K562 (cell line): ENCODE data around the gene PTPN12. TPM values are rescaled to one million over a fixed set of nuclear protein-coding genes. Genes with fewer than 3 reads are reported as not detected.

Experiments used
- ATAC-seq: fragments of 200-7000 bp; cut with Tn5 transposase; 3 replicates; pipeline ENCODE4 v1.9.1; 2020; ENCODE audit warnings: moderate library complexity
- BruUV-seq: library from RNA; stranded (reverse); fragments of 400-500 nt; replicated peaks from 2 replicates; lab custom pipeline; 2021; lab: Mats Ljungman, UMichigan
- CTCF ChIA-PET: fragments of 300-600 bp; formaldehyde crosslinking; extraction: SDS; loops from one replicate; lab custom pipeline; 2021; ENCODE audit warnings: low intra/inter-chr PET ratio; lab: Yijun Ruan, JAX
- POLR2A ChIA-PET: fragments of 300-600, 350-650 bp; sonication (Branson Sonifier 250); formaldehyde crosslinking; extraction: SDS; loops from one replicate; lab custom pipeline; 2021; ENCODE audit warnings: antibody characterized with exemption, inconsistent platforms; lab: Yijun Ruan, JAX
- DNase-seq, 4 experiments: peaks; one replicate each; pipeline versions ENCODE4 v3.0.0 to v3.0.0-alpha.2; 2011 to 2018; ENCODE audit warnings: low spot score in 3 of 4, mixed read lengths in 3 of 4; ENCODE audit errors: extremely low read depth in 1 of 4
- FAIRE-seq: peaks from 2 replicates; lab custom pipeline; 2011; peaks lifted over from hg19 to GRCh38; lab: Jason Lieb, UNC
- H2AFZ ChIP-seq: 2 replicates; pipeline ENCODE4 v1.6.0; 2011; ENCODE audit warnings: low read depth, low read length, control low read depth, inconsistent platforms
- H3K27ac ChIP-seq: fragments of 200-600 bp; 3 replicates; pipeline ENCODE4 v1.8.0; 2011; ENCODE audit warnings: low read depth, mild to moderate bottlenecking, control low read depth, inconsistent platforms, low read length, moderate library complexity, mixed read lengths; ENCODE audit errors: extremely low read depth
- H3K27me3 ChIP-seq, 2 experiments: fragments of 300-600 bp in 1 of 2; 2 replicates in 1 of 2; 3 replicates in 1 of 2; pipeline versions ENCODE4 v1.6.0 to v1.8.0; 2011; ENCODE audit warnings: inconsistent platforms in 2 of 2, low read length in 2 of 2, mild to moderate bottlenecking in 1 of 2, mixed read lengths in 1 of 2, moderate library complexity in 1 of 2; ENCODE audit not compliant: control insufficient read depth in 2 of 2, insufficient read depth in 2 of 2
- H3K36me3 ChIP-seq: fragments of 300-600 bp; 3 replicates; pipeline ENCODE4 v1.8.0; 2011; ENCODE audit warnings: mild to moderate bottlenecking, low read length, inconsistent platforms; ENCODE audit not compliant: control insufficient read depth, insufficient read depth
- H3K4me1 ChIP-seq, 2 experiments: fragments of 200-600 bp in 1 of 2; replicated peaks in 1 of 2; 2 replicates in 1 of 2; 3 replicates in 1 of 2; pipeline versions ENCODE4 v1.5.1 to v1.8.0; 2011; ENCODE audit warnings: inconsistent platforms in 2 of 2, low read length in 2 of 2, mild to moderate bottlenecking in 1 of 2, mixed read lengths in 1 of 2, moderate library complexity in 1 of 2; ENCODE audit not compliant: control insufficient read depth in 2 of 2, insufficient read depth in 2 of 2
- H3K4me2 ChIP-seq: 2 replicates; pipeline ENCODE4 v1.6.1; 2011; ENCODE audit warnings: low read length, control low read depth, inconsistent platforms, mixed read lengths; ENCODE audit not compliant: insufficient read depth
- H3K4me3 ChIP-seq: fragments of 200-600 bp; sonication (generic), shearing (Covaris generic); 2 replicates; pipeline ENCODE4 v1.5.1; 2016; ENCODE audit warnings: control low read depth, inconsistent platforms
- H3K79me2 ChIP-seq: fragments of 200-600 bp; 3 replicates; pipeline ENCODE4 v1.8.0; 2011; ENCODE audit warnings: low read length, inconsistent platforms; ENCODE audit not compliant: control insufficient read depth, insufficient read depth
- H3K9ac ChIP-seq, 2 experiments: 2 replicates each; pipeline versions ENCODE4 v1.6.0 to v1.6.1; 2011; ENCODE audit warnings: low read depth in 2 of 2, low read length in 2 of 2, control low read depth in 1 of 2, inconsistent platforms in 1 of 2, mild to moderate bottlenecking in 1 of 2, mixed read lengths in 1 of 2; ENCODE audit not compliant: insufficient read depth in 1 of 2
- H3K9me1 ChIP-seq: one replicate; pipeline ENCODE4 v1.6.0; 2011; ENCODE audit warnings: inconsistent platforms, mild to moderate bottlenecking, low read length, moderate library complexity; ENCODE audit not compliant: control insufficient read depth, insufficient read depth
- H3K9me3 ChIP-seq: replicated peaks from 2 replicates; pipeline ENCODE4 v1.5.1; 2011; ENCODE audit warnings: low read depth, low read length, inconsistent platforms; ENCODE audit not compliant: control insufficient read depth, insufficient read depth
- H4K20me1 ChIP-seq: replicated peaks from 2 replicates; pipeline ENCODE4 v1.6.1; 2011; ENCODE audit warnings: low read length, inconsistent platforms, mixed read lengths; ENCODE audit not compliant: control insufficient read depth, insufficient read depth
- ADNP ChIP-seq: fragments of 200-800 bp; sonication (Bioruptor generic); IDR thresholded peaks from 2 replicates; pipeline ENCODE4 v1.6.1; 2016; ENCODE audit warnings: missing genetic modification characterization, missing compliant biosample characterization
- ATF2 ChIP-seq: sonication (generic); formaldehyde crosslinking; IDR thresholded peaks from 2 replicates; pipeline ENCODE4 v1.8.1; 2022; ENCODE audit warnings: missing genetic modification reagents
- ATF3 ChIP-seq, 2 experiments: fragments of 450-650 bp in 1 of 2; sonication (generic) in 1 of 2; formaldehyde crosslinking in 1 of 2; IDR thresholded peaks in 1 of 2; conservative IDR thresholded peaks in 1 of 2; 2 replicates each; pipeline versions ENCODE4 v1.6.1 to v1.8.1; 2016 to 2023; ENCODE audit warnings: mild to moderate bottlenecking in 2 of 2, moderate library complexity in 2 of 2, inconsistent platforms in 1 of 2, missing genetic modification reagents in 1 of 2
- BHLHE40 ChIP-seq: IDR thresholded peaks from 2 replicates; pipeline ENCODE4 v1.6.1; 2011; ENCODE audit warnings: low read length, improper control_type of control experiment
- CEBPB ChIP-seq: fragments of 450-650 bp; IDR thresholded peaks from 2 replicates; pipeline ENCODE4 v1.6.1; 2016; ENCODE audit warnings: missing genetic modification characterization, missing compliant biosample characterization
- ELK3 ChIP-seq: fragments of 450-650 bp; formaldehyde crosslinking; IDR thresholded peaks from 2 replicates; pipeline ENCODE4 v1.4.0; 2020; ENCODE audit warnings: mild to moderate bottlenecking
- LCOR ChIP-seq: sonication (generic); formaldehyde crosslinking; IDR thresholded peaks from 2 replicates; pipeline ENCODE4 v1.8.0; 2022; ENCODE audit warnings: mild to moderate bottlenecking, missing genetic modification reagents
- NONO ChIP-seq, 2 experiments: fragments of 200-400 bp in 1 of 2; fragments of 450-650 bp in 1 of 2; formaldehyde crosslinking in 1 of 2; IDR thresholded peaks; 2 replicates each; pipeline ENCODE4 v1.6.1; 2017; ENCODE audit warnings: low read depth in 2 of 2, mild to moderate bottlenecking in 2 of 2, moderate library complexity in 2 of 2, low read length in 1 of 2
- PRDM10 ChIP-seq: fragments of 450-650 bp; IDR thresholded peaks from 2 replicates; pipeline ENCODE4 v1.6.1; 2018; ENCODE audit not compliant: partially characterized antibody
- PRPF4 ChIP-seq: fragments of 200-400 bp; formaldehyde crosslinking; IDR thresholded peaks from one replicate; pipeline ENCODE4 v1.6.1; 2017; ENCODE audit warnings: low read length, low read depth, mild to moderate bottlenecking; ENCODE audit not compliant: insufficient read depth, poor library complexity, severe bottlenecking
- RBFOX2 ChIP-seq: fragments of 200-400 bp; formaldehyde crosslinking; IDR thresholded peaks from 2 replicates; pipeline ENCODE4 v1.6.1; 2017; ENCODE audit warnings: low read depth, mild to moderate bottlenecking, low read length, moderate library complexity
- RNF2 ChIP-seq: sonication (generic); IDR thresholded peaks from 2 replicates; pipeline ENCODE4 v1.6.1; 2016
- ZBTB9 ChIP-seq: fragments of 450-650 bp; formaldehyde crosslinking; IDR thresholded peaks from 2 replicates; pipeline ENCODE4 v1.4.0; 2020; ENCODE audit warnings: mild to moderate bottlenecking, moderate library complexity
- ZC3H8 ChIP-seq: fragments of 450-650 bp; IDR thresholded peaks from 2 replicates; pipeline ENCODE4 v1.6.1; 2017
- WGBS: fragments of 100-300 bp; shearing (Covaris generic); methylation state at CpG from one replicate; pipeline ENCODE4 v1.1.6; 2016; ENCODE audit warnings: low coverage, mixed read lengths; ENCODE audit not compliant: insufficient coverage; ENCODE audit errors: missing lambda C conversion rate; 5-methylcytosine and 5-hydroxymethylcytosine counted together
- in situ Hi-C: fragments of 300-500 bp; cut with MboI; formaldehyde crosslinking; loops from 4 replicates; pipeline ENCODE4 v1.15.0; 2018; ENCODE audit warnings: inconsistent platforms, mixed read lengths
- intact Hi-C: fragments of 100-400 bp; cut with micrococcal nuclease; formaldehyde crosslinking; loops from 2 replicates; pipeline ENCODE4 v1.14.2; 2022
- polyA plus RNA-seq, 8 experiments: library from polyadenylated mRNA; depleted of rRNA in 4 of 8; stranded (reverse) in 5 of 8; unstranded in 3 of 8; fragments of >200 nt; fragmentation: Nextera tagmentation in 2 of 8; fragmentation: Illumina TruSeq in 1 of 8; extraction: Ambion mirVana in 2 of 8; extraction: Trizol in 1 of 8; gene quantifications; 2 replicates each; pipeline versions ENCODE4 v1.2.1 to v1.2.3, GENCODE V29; 2011 to 2014; ENCODE audit warnings: inconsistent platforms in 1 of 8, missing spikeins in 1 of 8
- total RNA-seq, 7 experiments: library from RNA; depleted of rRNA in 6 of 7; stranded (reverse); fragments of >200 nt in 6 of 7; fragmentation: Illumina TruSeq in 2 of 7; extraction: Trizol in 2 of 7; gene quantifications; 2 replicates each; pipeline versions ENCODE4 v1.2.1 to v1.2.3, GENCODE V29; 2011 to 2021; ENCODE audit warnings: low replicate concordance in 1 of 7

Gene PTPN12
- total and polyA plus RNA-seq, 9 of the 15 experiments (the other 6 are each of a cell fraction or from before 2014, with no cell fraction given) = 15.3 to 79.8 (median 26.6) TPM

GRCh38 chr7:77532247-77532646 is 4.8 kb upstream of the PTPN12 start:
- Histone ChIP-seq H3K9ac (no peak overlapping the region), H3K9me3 (no peaks in the 10 kb centered on the region), H2AFZ (peak overlapping the region; percentile 25), H3K36me3 (no peaks in the 10 kb centered on the region), H4K20me1 (no peaks in the 10 kb centered on the region), H3K79me2 (peaks cover 9% of the 10 kb centered on the region), H3K27ac (peak overlapping the region; percentile 29; the same call in 1 of the 3 replicates), H3K27me3 (no peaks in the 10 kb centered on the region), H3K4me3 (no peak overlapping the region), H3K9me1 (no peaks in the 10 kb centered on the region), H3K4me1 (peaks cover 15 to 21% of the 10 kb centered on the region in 2 experiments; a peak in 4 of 5 replicates), H3K4me2 (no peak overlapping the region)
- no peak for ATAC-seq
- in situ Hi-C loops = no loop called here
- ChIA-PET POLR2A (interaction anchor here (0.7 to 1.8 kb wide), 3 partner anchors 11 to 53 kb away, joined by 3 to 8 read pairs (median 3); no protein-coding TSS in a partner anchor), CTCF (no interaction called here)
- FAIRE-seq = no peak
- DNase-seq = no peak
- intact Hi-C loops = no loop called here
- no TSS peak for BruUV-seq
- WGBS = 41% methylated on average over 5 of the region's 5 CpGs
- TF ChIP-seq RBFOX2 = no peak
- no peak for TF ChIP-seq ZC3H8
- no peak for TF ChIP-seq ADNP
- TF ChIP-seq ATF2 (CRISPR knock-in tag) = no peak
- TF ChIP-seq PRPF4 = no peak
- no peak for TF ChIP-seq NONO (IDR thresholded peaks at IDR 0.05; ENCODE audit: low read depth in 2 of 2, low read length in 1 of 2)
- TF ChIP-seq ZBTB9 (CRISPR knock-in tag) = no peak
- TF ChIP-seq ELK3 (CRISPR knock-in tag) = no peak
- no peak for TF ChIP-seq BHLHE40
- no peak for TF ChIP-seq RNF2
- no peak for TF ChIP-seq ATF3 (IDR thresholded peaks at IDR 0.05)
- TF ChIP-seq ATF3 (CRISPR knock-in tag; conservative IDR thresholded peaks at IDR 0.05) = no peak
- TF ChIP-seq PRDM10 = peak; percentile 20
- peak; percentile 78 for TF ChIP-seq CEBPB (tag)
- TF ChIP-seq LCOR (CRISPR knock-in tag) = no peak
